ENCODE data around the gene NAGK. TPM values are rescaled to one million over a fixed set of nuclear protein-coding genes. Genes with fewer than 3 reads are reported as not detected.
"Not testable (repeated sequence)": the region's sequence is repeated elsewhere in the genome, so short reads cannot be mapped to it uniquely, and the experiment has no call there.

NAGK gene
- 10 to 100 TPM; 67.3 to 93.6 (median 74.9) TPM for total RNA-seq
- total RNA-seq (2013): 89.1 TPM

- H3K4me3 Mint-ChIP-seq: peak within 1 kb of the TSS; percentile 97
- TF ChIP-seq CTCF (IDR thresholded peaks at IDR 0.05): no peak
- intact Hi-C loops (cut with micrococcal nuclease): loop anchor here (1.0 to 5.0 kb wide), 2 partner anchors 91 to 264 kb away; partner anchors contain the start of gene ZNF638
- peaks cover 49% of the 10 kb centered on the region for H3K4me1 ChIP-seq (ENCODE audit: control insufficient read depth, insufficient read depth, low read length)
- peak within 1 kb of the TSS; percentile 93 for H3K27ac ChIP-seq (ENCODE audit: low read length)
- no peaks in the 10 kb centered on the region for H3K27me3 ChIP-seq (ENCODE audit: control insufficient read depth, insufficient read depth, low read length)
- peaks cover 4% of the 10 kb centered on the region for H3K36me3 ChIP-seq (ENCODE audit: control insufficient read depth, insufficient read depth, low read length)
- no peaks in the 10 kb centered on the region for H3K9me3 ChIP-seq (ENCODE audit: control insufficient read depth, insufficient read depth, low read length)
- under 1% methylated on average over 66 of the region's 66 CpGs for WGBS (ENCODE audit: insufficient coverage)
- DNase-seq: peak; percentile 98 to 99
- no peaks in the 10 kb centered on the region for H3K36me3 Mint-ChIP-seq
- H3K9me3 Mint-ChIP-seq: no peaks in the 10 kb centered on the region
- H3K27ac Mint-ChIP-seq: peak within 1 kb of the TSS; percentile 98 to 99
- ATAC-seq: peak; percentile 83 to 93 (median 88)
- H3K4me1 Mint-ChIP-seq: peaks cover 55% of the 10 kb centered on the region in 2 donors
- peak within 1 kb of the TSS; percentile 80 for H3K4me3 ChIP-seq (ENCODE audit: low read length)
- peaks cover 2 to 8% of the 10 kb centered on the region in 2 donors for H3K27me3 Mint-ChIP-seq (ENCODE audit: low read depth in 2 of 2)
Observed at GRCh38 chr2:71068218-71069035, at the start of gene NAGK. TSS of gene NAGK (plus strand) at chr2:71068648. CDS start at chr2:71068684, 36 bp downstream.

GRCh38 chr2:71019989-71020388, 48.5 kb upstream of the NAGK start:
- 93% methylated on average over 2 of the region's 6 CpGs for WGBS (ENCODE audit: insufficient coverage)
- ATAC-seq; H3K4me1 Mint-ChIP-seq; H3K36me3 Mint-ChIP-seq; H3K27ac ChIP-seq (ENCODE audit: low read length); H3K9me3 Mint-ChIP-seq; H3K27me3 Mint-ChIP-seq (ENCODE audit: low read depth in 2 of 2); H3K27ac Mint-ChIP-seq; H3K4me3 Mint-ChIP-seq; H3K27me3 ChIP-seq (ENCODE audit: control insufficient read depth, insufficient read depth, low read length); intact Hi-C loops (cut with micrococcal nuclease); H3K9me3 ChIP-seq (ENCODE audit: control insufficient read depth, insufficient read depth, low read length); DNase-seq; H3K4me3 ChIP-seq (ENCODE audit: low read length); H3K4me1 ChIP-seq (ENCODE audit: control insufficient read depth, insufficient read depth, low read length); H3K36me3 ChIP-seq (ENCODE audit: control insufficient read depth, insufficient read depth, low read length): not testable (repeated sequence)

- H3K4me1 ChIP-seq (ENCODE audit: control insufficient read depth, insufficient read depth, low read length); H3K27me3 ChIP-seq (ENCODE audit: control insufficient read depth, insufficient read depth, low read length); H3K9me3 ChIP-seq (ENCODE audit: control insufficient read depth, insufficient read depth, low read length); H3K4me3 ChIP-seq (ENCODE audit: low read length); H3K27me3 Mint-ChIP-seq (ENCODE audit: low read depth in 2 of 2); H3K27ac Mint-ChIP-seq; DNase-seq; H3K36me3 ChIP-seq (ENCODE audit: control insufficient read depth, insufficient read depth, low read length); H3K9me3 Mint-ChIP-seq; intact Hi-C loops (cut with micrococcal nuclease); H3K4me3 Mint-ChIP-seq; H3K36me3 Mint-ChIP-seq; ATAC-seq; H3K4me1 Mint-ChIP-seq; H3K27ac ChIP-seq (ENCODE audit: low read length): not testable (repeated sequence)
- WGBS (ENCODE audit: insufficient coverage): 85% methylated on average over 14 of the region's 14 CpGs
Observed at GRCh38 chr2:71021394-71021793, 47.1 kb upstream of the NAGK start.

GRCh38 chr2:71023553-71024243, 44.8 kb upstream of the NAGK start:
- not testable (repeated sequence) for H3K36me3 Mint-ChIP-seq

GRCh38 chr2:71036296-71036695, 32.2 kb upstream of the NAGK start:
- H3K4me1 ChIP-seq (ENCODE audit: control insufficient read depth, insufficient read depth, low read length); H3K4me3 ChIP-seq (ENCODE audit: low read length); H3K9me3 ChIP-seq (ENCODE audit: control insufficient read depth, insufficient read depth, low read length); H3K36me3 Mint-ChIP-seq; DNase-seq; intact Hi-C loops (cut with micrococcal nuclease); H3K27ac Mint-ChIP-seq; H3K27ac ChIP-seq (ENCODE audit: low read length); ATAC-seq; H3K36me3 ChIP-seq (ENCODE audit: control insufficient read depth, insufficient read depth, low read length); H3K4me1 Mint-ChIP-seq; H3K9me3 Mint-ChIP-seq; H3K4me3 Mint-ChIP-seq; H3K27me3 ChIP-seq (ENCODE audit: control insufficient read depth, insufficient read depth, low read length): not testable (repeated sequence)
- peaks cover 30 to 31% of the 10 kb centered on the region in 2 donors for H3K27me3 Mint-ChIP-seq (ENCODE audit: low read depth in 2 of 2)
- WGBS (ENCODE audit: insufficient coverage): 90% methylated on average over 7 of the region's 8 CpGs

More at GRCh38 chr2:71023553-71024243, 44.8 kb upstream of the NAGK start:
- H3K9me3 ChIP-seq (ENCODE audit: control insufficient read depth, insufficient read depth, low read length); H3K27ac Mint-ChIP-seq; H3K36me3 ChIP-seq (ENCODE audit: control insufficient read depth, insufficient read depth, low read length); H3K4me3 ChIP-seq (ENCODE audit: low read length); H3K27me3 ChIP-seq (ENCODE audit: control insufficient read depth, insufficient read depth, low read length); H3K9me3 Mint-ChIP-seq; H3K4me1 ChIP-seq (ENCODE audit: control insufficient read depth, insufficient read depth, low read length); H3K4me1 Mint-ChIP-seq; H3K27me3 Mint-ChIP-seq (ENCODE audit: low read depth in 2 of 2); ATAC-seq; H3K27ac ChIP-seq (ENCODE audit: low read length); H3K4me3 Mint-ChIP-seq; intact Hi-C loops (cut with micrococcal nuclease): not testable (repeated sequence)
- peak in 1 of 2 donors; percentile 67 for DNase-seq
- 60% methylated on average over 15 of the region's 15 CpGs for WGBS (ENCODE audit: insufficient coverage)

Data from natural killer cell (primary cell).